GM23338 (cell line): Measurements from ENCODE around the gene TMPRSS3. TPM values are rescaled to one million over a fixed set of nuclear protein-coding genes. Genes with fewer than 3 reads are reported as not detected.

Experiments used
- ATAC-seq: fragments of 200-7000 bp; cut with Tn5 transposase; 3 replicates; pipeline ENCODE4 v1.9.1; 2020
- DNase-seq: peaks from one replicate; pipeline ENCODE4 v3.0.0-alpha.2; 2015; ENCODE audit warnings: low spot score
- H2AFZ ChIP-seq: fragments of 200-600 bp; sonication (generic); 2 replicates; pipeline ENCODE4 v1.8.0; 2016; ENCODE audit warnings: antibody characterized with exemption, mild to moderate bottlenecking, moderate library complexity
- H3F3A ChIP-seq: fragments of 200-600 bp; sonication (generic); replicated peaks from 2 replicates; pipeline ENCODE4 v1.8.0; 2017; ENCODE audit warnings: antibody characterized with exemption, mixed run types, low read depth
- H3K27ac ChIP-seq: fragments of 200-600 bp; sonication (generic); 2 replicates; pipeline ENCODE4 v1.6.1; 2016; ENCODE audit warnings: low read depth
- H3K27me3 ChIP-seq: fragments of 200-600 bp; sonication (generic); 2 replicates; pipeline ENCODE4 v1.8.0; 2016; ENCODE audit warnings: mild to moderate bottlenecking, mixed run types, moderate library complexity; ENCODE audit not compliant: insufficient read depth
- H3K36me3 ChIP-seq: fragments of 200-600 bp; sonication (generic); 2 replicates; pipeline ENCODE4 v1.8.0; 2016; ENCODE audit warnings: mild to moderate bottlenecking; ENCODE audit not compliant: insufficient read depth
- H3K4me1 ChIP-seq: fragments of 200-600 bp; sonication (generic); 2 replicates; pipeline ENCODE4 v1.8.0; 2016; ENCODE audit warnings: mild to moderate bottlenecking, moderate library complexity; ENCODE audit not compliant: insufficient read depth
- H3K4me2 ChIP-seq: fragments of 200-600 bp; sonication (generic); 2 replicates; pipeline ENCODE4 v1.7.1; 2017; ENCODE audit warnings: mixed run types
- H3K4me3 ChIP-seq: fragments of 200-600 bp; sonication (generic); 2 replicates; pipeline ENCODE4 v1.6.1; 2016; ENCODE audit warnings: mixed run types
- H3K79me2 ChIP-seq: fragments of 200-600 bp; sonication (generic); replicated peaks from 2 replicates; pipeline ENCODE4 v1.8.0; 2017; ENCODE audit warnings: mild to moderate bottlenecking; ENCODE audit not compliant: insufficient read depth
- H3K9me2 ChIP-seq: fragments of 200-600 bp; sonication (generic); 2 replicates; pipeline ENCODE4 v1.8.0; 2017; ENCODE audit not compliant: insufficient read depth
- H4K20me1 ChIP-seq: fragments of 200-600 bp; sonication (generic); replicated peaks from 2 replicates; pipeline ENCODE4 v1.8.0; 2017; ENCODE audit warnings: mild to moderate bottlenecking; ENCODE audit not compliant: insufficient read depth
- H3K27ac Mint-ChIP-seq: 2 replicates; pipeline ENCODE4 v1.8.0; 2020; ENCODE audit warnings: inconsistent platforms, mild to moderate bottlenecking, moderate library complexity, mixed read lengths
- H3K27me3 Mint-ChIP-seq: 3 replicates; pipeline ENCODE4 v1.8.0; 2022; ENCODE audit warnings: low read depth, mild to moderate bottlenecking, moderate library complexity, mixed read lengths, inconsistent platforms; ENCODE audit not compliant: insufficient read depth, poor library complexity
- H3K36me3 Mint-ChIP-seq: 3 replicates; pipeline ENCODE4 v1.8.0; 2021; ENCODE audit warnings: low read depth, mild to moderate bottlenecking, inconsistent platforms, moderate library complexity, mixed read lengths
- H3K4me1 Mint-ChIP-seq: 3 replicates; pipeline ENCODE4 v1.8.0; 2020; ENCODE audit warnings: mild to moderate bottlenecking, inconsistent platforms, mixed read lengths
- H3K4me3 Mint-ChIP-seq: 3 replicates; pipeline ENCODE4 v1.8.0; 2021; ENCODE audit warnings: moderate library complexity, mild to moderate bottlenecking, inconsistent platforms, mixed read lengths
- H3K9me3 Mint-ChIP-seq: 3 replicates; pipeline ENCODE4 v1.8.0; 2020; ENCODE audit warnings: moderate library complexity, mild to moderate bottlenecking, inconsistent platforms, mixed read lengths
- EZH2phosphoT487 ChIP-seq: fragments of 200-600 bp; sonication (generic); IDR thresholded peaks from one replicate; pipeline ENCODE4 v1.8.1; 2018; ENCODE audit warnings: antibody characterized with exemption; ENCODE audit not compliant: unreplicated experiment
- NANOG ChIP-seq: IDR thresholded peaks from 2 replicates; pipeline ENCODE4 v1.6.1; 2016; ENCODE audit warnings: antibody characterized with exemption, borderline replicate concordance
- POLR2AphosphoS5 ChIP-seq: IDR thresholded peaks from 2 replicates; pipeline ENCODE4 v1.6.1; 2016; ENCODE audit warnings: antibody characterized with exemption, low read depth
- STAT1 ChIP-seq: IDR thresholded peaks from one replicate; pipeline ENCODE4 v1.6.1; 2016; ENCODE audit warnings: antibody characterized with exemption; ENCODE audit not compliant: unreplicated experiment
- ZNF331 ChIP-seq: fragments of 250-450 bp; sonication (Bioruptor Pico); IDR thresholded peaks from 2 replicates; pipeline ENCODE4 v1.5.0; 2020; ENCODE audit warnings: low read depth, mild to moderate bottlenecking, moderate library complexity
- polyA plus RNA-seq: library from polyadenylated mRNA; unstranded; fragments of >200 nt; fragmentation: Nextera tagmentation; extraction: Ambion mirVana; gene quantifications from 2 replicates; pipeline ENCODE4 v1.2.1, GENCODE V29; 2016
- total RNA-seq: library from RNA; depleted of rRNA; stranded (reverse); fragments of >200 nt; shearing (Covaris generic); gene quantifications from 2 replicates; pipeline ENCODE4 v1.2.3, GENCODE V29; 2014
- TF ChIP-seq, protein P1 (sequence below): IDR thresholded peaks from one replicate; pipeline ENCODE4 v1.6.1; 2018; ENCODE audit warnings: antibody characterized with exemption; ENCODE audit not compliant: unreplicated experiment
- TF ChIP-seq, protein P2 (sequence below), 2 experiments: fragments of 200-600 bp in 1 of 2; sonication (generic) in 1 of 2; conservative IDR thresholded peaks; 2 replicates each; pipeline versions ENCODE4 v1.5.1 to v1.6.1; 2016 to 2017; ENCODE audit warnings: antibody characterized with exemption in 2 of 2, low read depth in 2 of 2, mild to moderate bottlenecking in 2 of 2, moderate library complexity in 1 of 2

TMPRSS3 gene
- total and polyA plus RNA-seq, 2 experiments from 2014 or later = 0.17 TPM; not detected in 1

DNA sequence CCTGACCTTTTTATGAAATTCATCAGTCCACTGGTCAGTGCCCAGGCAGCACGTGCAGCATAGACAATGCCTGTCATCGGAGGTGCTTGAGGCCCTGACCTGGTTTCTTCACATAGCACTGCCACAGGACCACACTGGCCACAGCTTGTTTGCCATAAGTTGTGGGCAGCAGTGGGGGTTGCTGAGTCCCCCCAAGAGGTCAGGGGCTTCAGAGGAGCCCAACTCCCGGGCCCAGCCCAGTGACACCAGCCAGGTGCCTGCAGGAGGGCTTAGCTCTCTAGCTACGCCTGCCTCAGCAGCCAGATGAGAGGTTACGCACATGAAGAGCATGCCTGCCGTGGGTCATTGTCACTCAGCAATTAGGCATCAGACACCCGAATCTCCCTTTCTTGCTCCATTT lies 49.5 kb upstream of the TMPRSS3 start:
- Histone ChIP-seq H3K36me3 (no peaks in the 10 kb centered on the region), H3K4me1 (no peaks in the 10 kb centered on the region), H3F3A (no peaks in the 10 kb centered on the region), H3K27ac (no peak overlapping the region), H3K4me2 (no peak overlapping the region), H2AFZ (no peak overlapping the region), H3K27me3 (no peaks in the 10 kb centered on the region), H3K79me2 (no peaks in the 10 kb centered on the region), H3K4me3 (no peak overlapping the region), H3K9me2 (no peaks in the 10 kb centered on the region), H4K20me1 (no peaks in the 10 kb centered on the region)
- H3K36me3 Mint-ChIP-seq = no peaks in the 10 kb centered on the region
- ATAC-seq (no peak), DNase-seq (no peak)
- H3K27me3 Mint-ChIP-seq = peaks cover 16% of the 10 kb centered on the region
- H3K4me3 Mint-ChIP-seq = no peak overlapping the region
- peak overlapping the region; percentile 38; the same call in 1 of the 2 replicates for H3K27ac Mint-ChIP-seq
- H3K9me3 Mint-ChIP-seq = no peaks in the 10 kb centered on the region
- H3K4me1 Mint-ChIP-seq = peaks cover 8% of the 10 kb centered on the region
- no peak for TF ChIP-seq POLR2AphosphoS5

DNA sequence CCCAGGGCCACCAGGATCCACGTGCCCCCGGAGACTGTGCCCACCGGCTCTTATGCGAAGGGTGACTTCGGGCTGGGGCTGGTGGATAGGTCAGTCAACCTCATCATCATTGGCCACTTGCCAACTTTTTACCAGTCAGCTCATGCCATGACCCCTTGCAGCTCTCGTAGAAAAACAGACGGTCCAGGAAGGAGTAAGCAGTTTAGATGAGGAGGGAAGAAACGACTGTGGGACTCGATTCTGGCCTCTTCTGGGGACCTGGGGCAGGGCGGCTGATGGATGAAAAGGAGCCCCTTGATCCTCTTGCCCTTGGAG lies 48.9 kb upstream of the TMPRSS3 start:
- Histone ChIP-seq H3K36me3 (no peaks in the 10 kb centered on the region), H3K27me3 (no peaks in the 10 kb centered on the region), H2AFZ (no peak overlapping the region), H3K4me3 (no peak overlapping the region), H3K27ac (no peak overlapping the region), H3K4me2 (no peak overlapping the region), H3K9me2 (no peaks in the 10 kb centered on the region), H3K79me2 (no peaks in the 10 kb centered on the region), H3K4me1 (no peaks in the 10 kb centered on the region), H4K20me1 (no peaks in the 10 kb centered on the region), H3F3A (no peaks in the 10 kb centered on the region)
- H3K9me3 Mint-ChIP-seq = no peaks in the 10 kb centered on the region
- H3K27ac Mint-ChIP-seq = no peak overlapping the region
- H3K4me1 Mint-ChIP-seq = peaks cover 3% of the 10 kb centered on the region; the same call in 2 of the 3 replicates
- no peak overlapping the region for H3K4me3 Mint-ChIP-seq
- no peak for ATAC-seq
- H3K27me3 Mint-ChIP-seq = peaks cover 15% of the 10 kb centered on the region
- DNase-seq = no peak
- no peaks in the 10 kb centered on the region for H3K36me3 Mint-ChIP-seq
- TF ChIP-seq, protein P1, sequence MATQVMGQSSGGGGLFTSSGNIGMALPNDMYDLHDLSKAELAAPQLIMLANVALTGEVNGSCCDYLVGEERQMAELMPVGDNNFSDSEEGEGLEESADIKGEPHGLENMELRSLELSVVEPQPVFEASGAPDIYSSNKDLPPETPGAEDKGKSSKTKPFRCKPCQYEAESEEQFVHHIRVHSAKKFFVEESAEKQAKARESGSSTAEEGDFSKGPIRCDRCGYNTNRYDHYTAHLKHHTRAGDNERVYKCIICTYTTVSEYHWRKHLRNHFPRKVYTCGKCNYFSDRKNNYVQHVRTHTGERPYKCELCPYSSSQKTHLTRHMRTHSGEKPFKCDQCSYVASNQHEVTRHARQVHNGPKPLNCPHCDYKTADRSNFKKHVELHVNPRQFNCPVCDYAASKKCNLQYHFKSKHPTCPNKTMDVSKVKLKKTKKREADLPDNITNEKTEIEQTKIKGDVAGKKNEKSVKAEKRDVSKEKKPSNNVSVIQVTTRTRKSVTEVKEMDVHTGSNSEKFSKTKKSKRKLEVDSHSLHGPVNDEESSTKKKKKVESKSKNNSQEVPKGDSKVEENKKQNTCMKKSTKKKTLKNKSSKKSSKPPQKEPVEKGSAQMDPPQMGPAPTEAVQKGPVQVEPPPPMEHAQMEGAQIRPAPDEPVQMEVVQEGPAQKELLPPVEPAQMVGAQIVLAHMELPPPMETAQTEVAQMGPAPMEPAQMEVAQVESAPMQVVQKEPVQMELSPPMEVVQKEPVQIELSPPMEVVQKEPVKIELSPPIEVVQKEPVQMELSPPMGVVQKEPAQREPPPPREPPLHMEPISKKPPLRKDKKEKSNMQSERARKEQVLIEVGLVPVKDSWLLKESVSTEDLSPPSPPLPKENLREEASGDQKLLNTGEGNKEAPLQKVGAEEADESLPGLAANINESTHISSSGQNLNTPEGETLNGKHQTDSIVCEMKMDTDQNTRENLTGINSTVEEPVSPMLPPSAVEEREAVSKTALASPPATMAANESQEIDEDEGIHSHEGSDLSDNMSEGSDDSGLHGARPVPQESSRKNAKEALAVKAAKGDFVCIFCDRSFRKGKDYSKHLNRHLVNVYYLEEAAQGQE = no peak
- TF ChIP-seq POLR2AphosphoS5 (no peak), STAT1 (no peak), NANOG (no peak), EZH2phosphoT487 (no peak)

DNA sequence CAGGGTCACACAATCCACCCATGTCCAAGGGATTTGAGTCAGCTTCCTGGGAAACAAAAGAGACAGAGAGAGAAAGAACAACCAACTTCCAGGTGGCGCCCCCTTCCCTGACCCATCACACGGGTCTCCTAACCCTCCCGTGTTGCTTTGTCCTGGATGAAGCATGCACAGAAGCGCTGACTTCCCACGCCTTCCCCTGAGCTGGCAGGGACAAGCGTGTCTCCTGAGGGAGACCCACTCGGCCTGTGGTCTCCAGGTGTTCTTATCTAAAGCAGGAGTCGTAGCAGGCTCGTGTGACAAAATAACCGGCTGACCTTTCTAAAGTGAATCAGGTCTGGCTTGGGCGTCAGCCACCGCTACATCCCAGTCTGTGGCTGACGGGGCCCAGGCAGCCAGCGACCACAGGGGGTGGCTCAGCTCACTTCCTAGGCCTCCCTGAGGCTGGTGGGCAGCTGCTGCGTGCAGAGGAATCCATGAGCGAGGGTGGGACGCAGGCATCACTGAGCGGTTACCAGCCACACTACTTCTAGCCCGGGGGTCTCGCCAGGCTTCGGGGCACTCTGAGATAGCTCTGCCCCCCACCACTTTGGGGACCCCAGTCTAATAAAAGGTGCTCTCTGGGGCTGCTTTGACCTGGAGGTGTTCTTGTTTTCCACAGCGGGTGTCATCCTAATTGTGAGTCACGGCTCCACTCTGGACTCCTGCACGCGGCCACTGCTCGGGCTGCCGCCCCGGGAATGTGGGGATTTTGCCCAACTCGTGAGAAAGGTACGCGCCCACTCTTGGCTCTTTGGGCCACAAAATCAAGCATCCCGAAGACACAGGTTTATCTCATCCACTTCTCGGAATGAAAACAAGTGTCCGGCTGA lies 48.3 kb upstream of the TMPRSS3 start:
- DNase-seq = no peak
- Histone ChIP-seq H3F3A (no peaks in the 10 kb centered on the region), H3K4me2 (no peak overlapping the region), H3K27ac (no peak overlapping the region), H2AFZ (no peak overlapping the region; the same call in 1 of the 2 replicates), H3K4me3 (no peak overlapping the region), H3K36me3 (no peaks in the 10 kb centered on the region), H4K20me1 (no peaks in the 10 kb centered on the region), H3K79me2 (no peaks in the 10 kb centered on the region), H3K27me3 (no peaks in the 10 kb centered on the region), H3K4me1 (no peaks in the 10 kb centered on the region), H3K9me2 (no peaks in the 10 kb centered on the region)
- H3K27me3 Mint-ChIP-seq = peaks cover 15% of the 10 kb centered on the region
- H3K9me3 Mint-ChIP-seq = no peaks in the 10 kb centered on the region
- H3K4me3 Mint-ChIP-seq = no peak overlapping the region
- ATAC-seq = peak; percentile 44; the same call in 2 of the 3 replicates
- no peak overlapping the region for H3K27ac Mint-ChIP-seq
- 0 out of 3 replicates have a peak, but pooled peaks cover 2% of the 10 kb centered on the region for H3K4me1 Mint-ChIP-seq
- H3K36me3 Mint-ChIP-seq = no peaks in the 10 kb centered on the region
- no peak for TF ChIP-seq ZNF331 (CRISPR knock-in tag)
- TF ChIP-seq, protein P2, sequence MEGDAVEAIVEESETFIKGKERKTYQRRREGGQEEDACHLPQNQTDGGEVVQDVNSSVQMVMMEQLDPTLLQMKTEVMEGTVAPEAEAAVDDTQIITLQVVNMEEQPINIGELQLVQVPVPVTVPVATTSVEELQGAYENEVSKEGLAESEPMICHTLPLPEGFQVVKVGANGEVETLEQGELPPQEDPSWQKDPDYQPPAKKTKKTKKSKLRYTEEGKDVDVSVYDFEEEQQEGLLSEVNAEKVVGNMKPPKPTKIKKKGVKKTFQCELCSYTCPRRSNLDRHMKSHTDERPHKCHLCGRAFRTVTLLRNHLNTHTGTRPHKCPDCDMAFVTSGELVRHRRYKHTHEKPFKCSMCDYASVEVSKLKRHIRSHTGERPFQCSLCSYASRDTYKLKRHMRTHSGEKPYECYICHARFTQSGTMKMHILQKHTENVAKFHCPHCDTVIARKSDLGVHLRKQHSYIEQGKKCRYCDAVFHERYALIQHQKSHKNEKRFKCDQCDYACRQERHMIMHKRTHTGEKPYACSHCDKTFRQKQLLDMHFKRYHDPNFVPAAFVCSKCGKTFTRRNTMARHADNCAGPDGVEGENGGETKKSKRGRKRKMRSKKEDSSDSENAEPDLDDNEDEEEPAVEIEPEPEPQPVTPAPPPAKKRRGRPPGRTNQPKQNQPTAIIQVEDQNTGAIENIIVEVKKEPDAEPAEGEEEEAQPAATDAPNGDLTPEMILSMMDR (conservative IDR thresholded peaks at IDR 0.05; ENCODE audit: low read depth in 2 of 2) = 0 out of 4 replicates have a peak, but pooled peaks of 1 of the 2 experiments have one; percentile 7
